ENCODE measurements around the gene COL3A1.

The COL3A1 gene

DNA sequence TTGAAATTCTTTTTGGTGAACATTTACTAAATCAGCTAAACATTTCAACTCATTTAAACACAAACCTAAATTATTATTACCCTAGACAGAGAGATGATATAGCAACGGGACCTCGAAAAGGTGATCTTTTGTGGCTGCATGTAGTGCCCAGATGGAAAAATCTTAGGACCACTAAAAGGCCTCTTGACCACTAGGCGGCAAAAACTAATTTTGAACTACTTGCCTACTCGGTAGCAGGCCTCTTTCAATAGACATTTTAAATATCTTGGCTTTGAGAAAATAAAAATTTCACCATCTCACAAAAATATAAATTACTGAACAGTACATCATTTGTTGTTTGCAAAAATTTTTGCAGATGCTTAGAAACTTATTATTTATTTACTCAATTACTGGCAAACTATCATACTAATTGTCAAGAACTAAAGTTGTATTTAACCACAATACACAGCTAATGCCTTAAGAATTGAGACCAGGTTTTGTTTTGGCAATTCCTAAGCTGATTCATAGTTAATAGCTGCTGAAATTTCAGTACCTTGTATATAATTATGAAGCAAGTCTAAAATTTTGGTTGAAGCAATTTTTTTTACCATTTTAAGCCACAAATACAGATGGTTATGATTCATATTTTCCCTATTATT is 9.4 kb downstream of the COL3A1 start:
- no peak for DNase-seq
- TF ChIP-seq GATA1 (IDR thresholded peaks at IDR 0.05; ENCODE audit: low read depth, low read length) = no peak
- no peak for TF ChIP-seq POLR2A (IDR thresholded peaks at IDR 0.05; ENCODE audit: low read length)

DNA sequence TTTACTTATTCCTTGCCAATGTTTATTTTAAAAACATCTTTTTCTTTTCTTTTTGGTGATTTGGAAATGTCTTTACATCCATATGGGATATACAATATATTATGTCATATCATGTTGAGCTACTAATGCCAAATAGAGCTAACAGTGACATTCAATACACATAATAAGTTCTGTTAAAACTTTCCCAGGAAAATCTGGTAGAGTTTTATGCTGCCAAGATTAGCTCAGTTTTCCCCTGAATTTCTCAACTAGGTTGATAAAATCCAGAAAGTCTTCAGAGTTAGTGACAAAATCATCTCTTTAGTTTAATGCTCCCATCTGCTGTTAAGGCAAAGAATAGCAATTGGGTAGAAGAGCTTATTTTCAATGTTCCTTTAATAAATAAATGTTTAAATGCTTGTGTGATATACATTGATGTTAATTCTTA is 9.9 kb downstream of the COL3A1 start:
- DNase-seq = no peak

DNA sequence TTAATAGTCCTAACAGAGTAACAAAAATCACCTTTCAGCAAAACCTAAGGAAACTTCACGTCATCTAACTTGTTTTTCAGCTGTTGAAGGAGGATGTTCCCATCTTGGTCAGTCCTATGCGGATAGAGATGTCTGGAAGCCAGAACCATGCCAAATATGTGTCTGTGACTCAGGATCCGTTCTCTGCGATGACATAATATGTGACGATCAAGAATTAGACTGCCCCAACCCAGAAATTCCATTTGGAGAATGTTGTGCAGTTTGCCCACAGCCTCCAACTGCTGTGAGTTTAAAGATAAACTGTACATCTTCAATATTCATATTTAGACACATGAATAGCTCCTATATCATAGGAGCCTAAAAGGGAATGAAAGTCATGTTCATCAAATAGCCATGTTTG is 10.5 kb downstream of the COL3A1 start:
- TF ChIP-seq POLR2A (IDR thresholded peaks at IDR 0.05; ENCODE audit: low read length) = no peak
- no peak for TF ChIP-seq GATA1 (IDR thresholded peaks at IDR 0.05; ENCODE audit: low read depth, low read length)
- DNase-seq = no peak

More for the DNA sequence above, 9.9 kb downstream of the COL3A1 start:
- TF ChIP-seq POLR2A (IDR thresholded peaks at IDR 0.05; ENCODE audit: low read length) (no peak), GATA1 (IDR thresholded peaks at IDR 0.05; ENCODE audit: low read depth, low read length) (no peak)

DNA sequence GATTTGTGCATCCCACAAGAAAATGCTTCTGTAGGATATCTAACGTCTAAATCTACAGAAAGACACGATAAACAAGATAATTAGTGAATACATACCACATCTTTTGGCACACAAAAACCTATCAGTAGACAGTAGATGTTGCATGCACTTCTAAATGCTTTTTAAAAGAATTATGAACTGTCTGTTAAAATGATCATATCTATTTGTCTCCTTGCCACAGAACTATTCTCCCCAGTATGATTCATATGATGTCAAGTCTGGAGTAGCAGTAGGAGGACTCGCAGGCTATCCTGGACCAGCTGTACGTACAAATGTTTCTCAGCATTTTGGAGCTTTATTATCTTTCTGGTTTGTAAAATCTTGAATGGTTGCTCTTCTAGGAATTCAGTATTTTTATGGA is 12.7 kb downstream of the COL3A1 start:
- TF ChIP-seq POLR2A (IDR thresholded peaks at IDR 0.05; ENCODE audit: low read length) (no peak), GATA1 (IDR thresholded peaks at IDR 0.05; ENCODE audit: low read depth, low read length) (no peak)
- DNase-seq = no peak

DNA sequence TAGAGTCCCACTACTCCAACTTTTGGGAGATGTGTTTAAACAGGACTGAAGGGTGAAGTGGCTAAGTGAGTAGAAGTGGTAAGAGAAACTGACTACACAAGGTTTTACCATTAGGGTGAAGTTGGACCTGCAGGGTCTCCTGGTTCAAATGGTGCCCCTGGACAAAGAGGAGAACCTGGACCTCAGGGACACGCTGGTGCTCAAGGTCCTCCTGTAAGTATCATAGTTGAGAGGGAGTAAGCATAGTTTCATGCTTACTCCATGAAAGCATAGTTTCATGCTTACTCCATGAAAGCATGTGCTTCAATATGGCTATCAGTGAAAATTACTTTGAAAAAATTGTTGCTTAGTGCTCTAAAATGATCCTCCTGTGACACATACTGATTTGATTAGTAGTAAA is 19.1 kb downstream of the COL3A1 start:
- no peak for DNase-seq

DNA sequence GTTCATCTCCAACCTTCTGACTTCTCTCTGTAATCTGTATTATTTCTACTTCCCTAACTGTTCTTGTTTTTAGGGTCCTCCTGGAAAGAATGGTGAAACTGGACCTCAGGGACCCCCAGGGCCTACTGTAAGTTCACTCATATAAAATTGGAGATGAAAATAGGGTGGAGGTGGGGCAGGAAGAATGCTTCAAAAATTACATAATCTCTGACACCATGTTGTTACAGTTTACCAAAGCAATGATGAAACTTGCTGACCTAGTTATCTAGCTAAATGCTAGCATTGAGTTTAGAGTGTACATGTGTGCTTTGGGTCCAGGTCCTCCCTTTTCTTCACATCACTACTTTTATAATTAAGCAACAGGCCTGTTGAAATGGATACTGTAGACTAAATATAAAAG is 23.1 kb downstream of the COL3A1 start:
- TF ChIP-seq POLR2A (IDR thresholded peaks at IDR 0.05; ENCODE audit: low read length) = no peak
- no peak for TF ChIP-seq GATA1 (IDR thresholded peaks at IDR 0.05; ENCODE audit: low read depth, low read length)
- no peak for DNase-seq

More for the DNA sequence above, 19.1 kb downstream of the COL3A1 start:
- TF ChIP-seq POLR2A (IDR thresholded peaks at IDR 0.05; ENCODE audit: low read length) = no peak
- TF ChIP-seq GATA1 (IDR thresholded peaks at IDR 0.05; ENCODE audit: low read depth, low read length) = no peak

DNA sequence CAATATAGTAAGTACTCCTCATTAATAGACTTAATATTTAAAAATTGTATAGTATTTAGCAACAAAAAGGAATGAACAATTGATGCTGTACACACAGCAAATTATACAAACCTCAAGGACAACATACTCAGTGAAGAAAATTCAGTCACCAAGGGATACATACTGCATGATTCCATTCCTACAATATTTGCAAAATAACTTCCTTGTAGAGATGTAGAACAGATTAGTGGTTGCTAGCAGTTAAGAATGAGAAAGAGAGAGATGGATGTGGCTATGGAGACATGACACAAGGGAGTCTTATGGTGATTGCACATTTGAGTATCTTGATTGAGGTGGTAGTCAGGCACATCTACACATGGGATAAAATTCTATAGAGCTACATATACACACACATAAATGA is 26.0 kb downstream of the COL3A1 start:
- no peak for DNase-seq
- TF ChIP-seq POLR2A (IDR thresholded peaks at IDR 0.05; ENCODE audit: low read length) (no peak), GATA1 (IDR thresholded peaks at IDR 0.05; ENCODE audit: low read depth, low read length) (no peak)

DNA sequence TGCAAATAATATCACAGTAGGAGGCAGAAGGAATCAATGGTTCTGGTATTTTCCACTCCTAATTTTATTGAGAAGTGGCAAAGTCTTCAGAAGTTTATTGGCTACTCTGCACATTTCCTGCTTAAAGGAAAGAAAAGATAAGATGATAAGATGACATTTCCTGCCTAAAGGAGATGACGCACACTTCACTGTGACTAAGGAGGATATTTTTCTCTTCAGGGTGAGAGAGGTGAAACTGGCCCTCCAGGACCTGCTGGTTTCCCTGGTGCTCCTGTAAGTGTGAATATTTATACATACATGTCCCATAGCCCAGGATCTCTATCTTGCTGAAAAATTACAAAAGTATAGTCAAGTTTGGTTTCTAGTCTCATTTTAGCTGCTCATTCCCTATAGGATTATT is 27.9 kb downstream of the COL3A1 start:
- peak in 1 of 2 experiments; percentile 19 for DNase-seq
- TF ChIP-seq GATA1 (IDR thresholded peaks at IDR 0.05; ENCODE audit: low read depth, low read length) (no peak), POLR2A (IDR thresholded peaks at IDR 0.05; ENCODE audit: low read length) (no peak)

DNA sequence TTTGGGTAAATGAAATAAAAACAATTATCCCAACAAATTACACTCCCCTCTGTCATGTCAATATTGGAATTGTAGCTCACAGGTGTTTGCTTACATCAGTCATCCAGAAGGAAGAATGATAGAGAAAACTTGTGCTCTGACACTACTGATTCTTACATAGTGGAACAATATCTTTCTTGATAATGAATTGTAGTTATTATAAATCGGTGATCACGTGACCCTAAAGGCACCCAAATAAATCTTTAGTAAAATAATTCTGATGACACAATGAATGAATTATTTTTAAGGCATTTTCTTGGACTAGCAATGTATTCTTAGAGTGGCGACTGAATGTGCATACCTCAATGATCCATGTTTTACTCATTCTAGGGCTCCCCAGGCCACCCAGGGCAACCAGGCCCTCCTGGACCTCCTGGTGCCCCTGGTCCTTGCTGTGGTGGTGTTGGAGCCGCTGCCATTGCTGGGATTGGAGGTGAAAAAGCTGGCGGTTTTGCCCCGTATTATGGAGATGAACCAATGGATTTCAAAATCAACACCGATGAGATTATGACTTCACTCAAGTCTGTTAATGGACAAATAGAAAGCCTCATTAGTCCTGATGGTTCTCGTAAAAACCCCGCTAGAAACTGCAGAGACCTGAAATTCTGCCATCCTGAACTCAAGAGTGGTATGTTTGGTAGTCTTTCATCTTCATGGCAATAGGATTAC is 34.5 kb downstream of the COL3A1 start:
- TF ChIP-seq POLR2A (IDR thresholded peaks at IDR 0.05; ENCODE audit: low read length) = no peak
- DNase-seq = no peak

DNA sequence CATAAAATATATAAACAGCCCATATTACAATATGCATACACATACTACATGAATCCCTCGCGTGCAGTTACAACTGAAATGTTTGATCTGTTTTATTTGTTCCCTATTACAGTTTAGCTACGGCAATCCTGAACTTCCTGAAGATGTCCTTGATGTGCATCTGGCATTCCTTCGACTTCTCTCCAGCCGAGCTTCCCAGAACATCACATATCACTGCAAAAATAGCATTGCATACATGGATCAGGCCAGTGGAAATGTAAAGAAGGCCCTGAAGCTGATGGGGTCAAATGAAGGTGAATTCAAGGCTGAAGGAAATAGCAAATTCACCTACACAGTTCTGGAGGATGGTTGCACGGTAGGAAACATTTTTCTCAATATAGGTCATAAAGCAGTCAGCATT is 36.4 kb downstream of the COL3A1 start:
- no peak for TF ChIP-seq GATA1 (IDR thresholded peaks at IDR 0.05; ENCODE audit: low read depth, low read length)

DNA sequence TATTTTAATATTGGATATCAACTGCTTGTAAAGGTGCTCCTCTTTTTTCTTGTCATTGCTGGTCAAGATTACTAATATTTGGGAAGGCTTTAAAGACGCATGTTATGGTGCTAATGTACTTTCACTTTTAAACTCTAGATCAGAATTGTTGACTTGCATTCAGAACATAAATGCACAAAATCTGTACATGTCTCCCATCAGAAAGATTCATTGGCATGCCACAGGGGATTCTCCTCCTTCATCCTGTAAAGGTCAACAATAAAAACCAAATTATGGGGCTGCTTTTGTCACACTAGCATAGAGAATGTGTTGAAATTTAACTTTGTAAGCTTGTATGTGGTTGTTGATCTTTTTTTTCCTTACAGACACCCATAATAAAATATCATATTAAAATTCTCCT is 38.2 kb downstream of the COL3A1 start:
- DNase-seq = no peak
- TF ChIP-seq POLR2A (IDR thresholded peaks at IDR 0.05; ENCODE audit: low read length) (no peak), GATA1 (IDR thresholded peaks at IDR 0.05; ENCODE audit: low read depth, low read length) (no peak)

More for the DNA sequence above, 36.4 kb downstream of the COL3A1 start:
- DNase-seq = no peak

DNA sequence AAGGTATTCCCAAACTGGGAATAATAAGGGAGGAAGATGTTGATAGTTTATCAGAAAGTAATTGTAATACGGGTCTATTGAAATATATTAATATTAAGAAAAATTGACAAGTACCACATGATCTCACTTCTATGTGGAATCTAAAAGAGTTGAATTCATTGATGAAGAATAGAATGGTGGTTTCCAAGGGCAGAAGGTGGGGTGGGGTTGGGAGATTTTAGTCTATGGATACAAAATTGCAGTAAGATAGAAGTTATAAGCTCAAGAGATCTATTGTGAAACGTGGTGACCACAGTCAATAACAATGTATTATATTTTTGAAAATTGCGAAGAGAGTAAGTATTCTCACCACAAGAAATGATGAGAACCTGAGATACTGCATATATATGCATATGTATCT is 38.9 kb downstream of the COL3A1 start:
- TF ChIP-seq POLR2A (IDR thresholded peaks at IDR 0.05; ENCODE audit: low read length) (no peak), GATA1 (IDR thresholded peaks at IDR 0.05; ENCODE audit: low read depth, low read length) (no peak)
- no peak for DNase-seq

DNA sequence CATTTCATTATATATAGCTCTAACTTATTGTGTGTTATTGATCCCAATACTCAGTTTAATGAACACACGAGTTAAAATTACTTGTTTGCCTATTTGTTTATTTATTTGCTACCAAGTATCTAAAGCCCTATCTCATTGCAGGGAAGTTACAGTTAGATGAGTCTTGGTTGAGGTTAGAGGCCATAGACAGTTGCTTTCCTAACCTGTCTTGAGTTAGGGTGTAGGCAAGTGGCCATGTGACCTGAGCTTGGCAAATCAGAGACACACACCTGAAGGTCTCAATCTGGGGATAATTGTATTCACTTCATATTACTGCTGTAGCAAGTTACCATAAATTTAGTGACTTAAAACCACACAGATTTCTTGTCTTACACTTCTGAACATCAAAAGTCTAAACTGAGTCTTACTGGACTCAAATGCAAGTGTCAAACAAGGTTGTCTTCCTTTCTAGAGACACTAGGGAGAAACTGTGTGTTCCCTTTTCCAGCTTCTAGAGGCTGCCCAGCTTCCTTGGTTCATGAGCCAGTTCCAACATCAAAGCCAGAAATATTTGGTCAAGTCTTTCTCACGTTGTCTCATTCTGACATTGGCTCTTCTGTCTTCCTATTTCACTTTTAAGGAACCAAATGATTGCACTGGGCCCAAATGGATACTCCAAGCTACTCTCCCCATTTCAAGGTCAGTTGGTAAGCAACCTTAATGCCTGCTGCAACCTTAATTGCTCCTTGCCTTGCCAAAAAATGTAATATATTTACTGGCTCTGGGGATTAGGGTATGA is 39.7 kb downstream of the COL3A1 start:
- TF ChIP-seq GATA1 (IDR thresholded peaks at IDR 0.05; ENCODE audit: low read depth, low read length) (no peak), POLR2A (IDR thresholded peaks at IDR 0.05; ENCODE audit: low read length) (no peak)

DNA sequence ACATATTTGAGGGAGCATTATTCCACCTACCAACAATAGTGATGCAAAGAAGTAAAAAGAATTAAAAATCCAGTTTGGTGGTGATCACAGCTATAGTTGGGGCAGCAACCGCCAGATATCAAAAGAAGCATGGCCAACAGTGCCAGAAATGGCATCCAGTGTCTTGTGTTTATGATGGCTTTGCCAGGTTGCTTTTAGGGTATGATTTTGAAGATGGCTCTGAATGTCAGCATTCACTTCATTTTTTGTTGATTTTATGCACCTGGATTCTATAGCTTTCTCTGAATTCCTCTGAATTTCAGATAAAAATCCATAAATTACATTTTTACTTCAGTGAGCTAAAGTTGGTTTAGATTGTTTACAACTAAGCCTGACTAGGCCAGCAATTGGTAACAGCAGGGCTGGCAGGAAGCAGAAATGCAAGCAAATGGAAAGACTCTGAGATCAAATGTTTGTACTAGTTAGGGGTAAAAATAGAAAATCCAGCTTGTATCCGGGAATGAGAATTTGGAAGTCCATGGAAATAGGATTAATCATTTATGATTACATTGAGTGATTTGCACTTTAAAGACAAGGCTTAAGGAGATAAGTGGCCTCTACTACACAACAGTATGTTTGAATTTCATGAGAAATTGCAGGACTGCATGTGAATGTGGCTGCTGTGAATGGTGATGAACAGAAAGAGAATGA is 40.4 kb downstream of the COL3A1 start:
- TF ChIP-seq POLR2A (IDR thresholded peaks at IDR 0.05; ENCODE audit: low read length) (no peak), GATA1 (IDR thresholded peaks at IDR 0.05; ENCODE audit: low read depth, low read length) (no peak)
- DNase-seq = no peak

More for the DNA sequence above, 39.7 kb downstream of the COL3A1 start:
- no peak for DNase-seq
